CMK (cell line): ENCODE measurements around the gene SLAMF7.
"Not testable (repeated sequence)": the region's sequence is repeated elsewhere in the genome, so short reads cannot be mapped to it uniquely, and the experiment has no call there.

Experiments used
- DNase-seq: peaks from one replicate; pipeline ENCODE4 v3.0.0-alpha.2; 2010; ENCODE audit warnings: low read depth

SLAMF7 gene

GRCh38 chr1:160739098-160739511, at the start of gene SLAMF7:
Gene SLAMF7 (plus strand): TSS chr1:160739247. CDS start chr1:160739302, 55 bp downstream.
- DNase-seq = no peak

GRCh38 chr1:160692390-160692789, 46.7 kb upstream of the SLAMF7 start:
- DNase-seq = not testable (repeated sequence)

- DNase-seq = no peak
Measured at GRCh38 chr1:160702100-160702499, 36.9 kb upstream of the SLAMF7 start.

- DNase-seq = no peak
Measured at GRCh38 chr1:160704250-160704649, 34.8 kb upstream of the SLAMF7 start.

GRCh38 chr1:160705212-160705621, 33.8 kb upstream of the SLAMF7 start:
- not testable (repeated sequence) for DNase-seq

GRCh38 chr1:160705742-160706141, 33.3 kb upstream of the SLAMF7 start:
- no peak for DNase-seq

- DNase-seq = no peak
Measured at GRCh38 chr1:160706526-160707235, 32.4 kb upstream of the SLAMF7 start.

- no peak for DNase-seq
Measured at GRCh38 chr1:160707236-160708064, 31.6 kb upstream of the SLAMF7 start.

GRCh38 chr1:160708118-160708517, 30.9 kb upstream of the SLAMF7 start:
- no peak for DNase-seq

GRCh38 chr1:160708801-160709200, 30.2 kb upstream of the SLAMF7 start:
- no peak for DNase-seq

- no peak for DNase-seq
Measured at GRCh38 chr1:160709715-160710114, 29.3 kb upstream of the SLAMF7 start.

GRCh38 chr1:160710517-160711252, 28.4 kb upstream of the SLAMF7 start:
- DNase-seq = no peak

- DNase-seq = no peak
Measured at GRCh38 chr1:160711276-160711601, 27.8 kb upstream of the SLAMF7 start.

GRCh38 chr1:160711602-160712311, 27.3 kb upstream of the SLAMF7 start, which contains the start of gene CD48:
Gene CD48 (minus strand): TSS chr1:160711822. CDS start chr1:160711763, 59 bp downstream.
- no peak for DNase-seq

GRCh38 chr1:160712525-160713080, 26.4 kb upstream of the SLAMF7 start:
- peak; percentile 61 for DNase-seq

- no peak for DNase-seq
Measured at GRCh38 chr1:160713161-160713560, 25.9 kb upstream of the SLAMF7 start.

- DNase-seq = not testable (repeated sequence)
Measured at GRCh38 chr1:160714034-160714648, 24.9 kb upstream of the SLAMF7 start.

- no peak for DNase-seq
Measured at GRCh38 chr1:160716013-160716412, 23.0 kb upstream of the SLAMF7 start.

- no peak for DNase-seq
Measured at GRCh38 chr1:160717306-160717705, 21.7 kb upstream of the SLAMF7 start.

- DNase-seq = no peak
Measured at GRCh38 chr1:160718210-160718609, 20.8 kb upstream of the SLAMF7 start.
